ENCODE measurements around the gene ZNF302.
"Not testable (repeated sequence)": the region's sequence is repeated elsewhere in the genome, so short reads cannot be mapped to it uniquely, and the experiment has no call there.

Gene ZNF302

GRCh38 chr19:34662919-34663318 is 14.6 kb upstream of the ZNF302 start:
- Histone ChIP-seq H3K27me3 (ENCODE audit: low read depth, low read length) (no peaks in the 10 kb centered on the region), H3K4me1 (ENCODE audit: control insufficient read depth in 1 of 2, insufficient read depth in 2 of 2, low read length in 2 of 2) (no peaks in the 10 kb centered on the region), H3K27ac (ENCODE audit: low read length) (no peak overlapping the region), H3K4me3 (ENCODE audit: low read depth in 1 of 2, low read length in 2 of 2) (no peak overlapping the region), H3K9me3 (ENCODE audit: control insufficient read depth in 1 of 2, low read length in 2 of 2) (no peaks in the 10 kb centered on the region), H3K36me3 (ENCODE audit: control insufficient read depth in 1 of 2, insufficient read depth in 2 of 2, low read length in 2 of 2) (no peaks in the 10 kb centered on the region)

- H3K9me3 ChIP-seq (ENCODE audit: control insufficient read depth in 1 of 2, low read length in 2 of 2): no peaks in the 10 kb centered on the region
- no peaks in the 10 kb centered on the region for H3K4me1 ChIP-seq (ENCODE audit: control insufficient read depth in 1 of 2, insufficient read depth in 2 of 2, low read length in 2 of 2)
- no peaks in the 10 kb centered on the region for H3K27me3 ChIP-seq (ENCODE audit: low read depth, low read length)
- H3K4me3 ChIP-seq (ENCODE audit: low read depth in 1 of 2, low read length in 2 of 2): no peak overlapping the region
- H3K27ac ChIP-seq (ENCODE audit: low read length): no peak overlapping the region
- no peaks in the 10 kb centered on the region for H3K36me3 ChIP-seq (ENCODE audit: control insufficient read depth in 1 of 2, insufficient read depth in 2 of 2, low read length in 2 of 2)
These were observed 13.3 kb upstream of the ZNF302 start for GRCh38 chr19:34664168-34664567.

- no peaks in the 10 kb centered on the region for H3K4me1 ChIP-seq (ENCODE audit: control insufficient read depth in 1 of 2, insufficient read depth in 2 of 2, low read length in 2 of 2)
- H3K27ac ChIP-seq (ENCODE audit: low read length): no peak overlapping the region
- no peak overlapping the region for H3K4me3 ChIP-seq (ENCODE audit: low read depth in 1 of 2, low read length in 2 of 2)
- no peaks in the 10 kb centered on the region for H3K9me3 ChIP-seq (ENCODE audit: control insufficient read depth in 1 of 2, low read length in 2 of 2)
- no peaks in the 10 kb centered on the region for H3K36me3 ChIP-seq (ENCODE audit: control insufficient read depth in 1 of 2, insufficient read depth in 2 of 2, low read length in 2 of 2)
- no peaks in the 10 kb centered on the region for H3K27me3 ChIP-seq (ENCODE audit: low read depth, low read length)
These were observed 12.6 kb upstream of the ZNF302 start for GRCh38 chr19:34664870-34665269.

- not testable (repeated sequence) for H3K4me3 ChIP-seq (ENCODE audit: low read depth in 1 of 2, low read length in 2 of 2); H3K27ac ChIP-seq (ENCODE audit: low read length); H3K36me3 ChIP-seq (ENCODE audit: control insufficient read depth in 1 of 2, insufficient read depth in 2 of 2, low read length in 2 of 2); H3K27me3 ChIP-seq (ENCODE audit: low read depth, low read length); H3K4me1 ChIP-seq (ENCODE audit: control insufficient read depth in 1 of 2, insufficient read depth in 2 of 2, low read length in 2 of 2); H3K9me3 ChIP-seq (ENCODE audit: control insufficient read depth in 1 of 2, low read length in 2 of 2)
These were observed 12.2 kb upstream of the ZNF302 start for GRCh38 chr19:34665275-34665674.

GRCh38 chr19:34666200-34666957 is 11.1 kb upstream of the ZNF302 start:
- H3K4me1 ChIP-seq (ENCODE audit: control insufficient read depth in 1 of 2, insufficient read depth in 2 of 2, low read length in 2 of 2): no peaks in the 10 kb centered on the region
- H3K36me3 ChIP-seq (ENCODE audit: control insufficient read depth in 1 of 2, insufficient read depth in 2 of 2, low read length in 2 of 2): no peaks in the 10 kb centered on the region
- no peaks in the 10 kb centered on the region for H3K9me3 ChIP-seq (ENCODE audit: control insufficient read depth in 1 of 2, low read length in 2 of 2)
- no peak overlapping the region for H3K27ac ChIP-seq (ENCODE audit: low read length)
- H3K4me3 ChIP-seq (ENCODE audit: low read depth in 1 of 2, low read length in 2 of 2): peak overlapping the region in 1 of 2 donors; percentile 56
- no peaks in the 10 kb centered on the region for H3K27me3 ChIP-seq (ENCODE audit: low read depth, low read length)

GRCh38 chr19:34666958-34667265 is 10.6 kb upstream of the ZNF302 start:
- Histone ChIP-seq H3K9me3 (ENCODE audit: control insufficient read depth in 1 of 2, low read length in 2 of 2) (no peaks in the 10 kb centered on the region), H3K27me3 (ENCODE audit: low read depth, low read length) (no peaks in the 10 kb centered on the region), H3K36me3 (ENCODE audit: control insufficient read depth in 1 of 2, insufficient read depth in 2 of 2, low read length in 2 of 2) (no peaks in the 10 kb centered on the region), H3K27ac (ENCODE audit: low read length) (no peak overlapping the region), H3K4me1 (ENCODE audit: control insufficient read depth in 1 of 2, insufficient read depth in 2 of 2, low read length in 2 of 2) (no peaks in the 10 kb centered on the region), H3K4me3 (ENCODE audit: low read depth in 1 of 2, low read length in 2 of 2) (peak overlapping the region in 1 of 2 donors; percentile 56)

GRCh38 chr19:34667349-34668076 is 10.0 kb upstream of the ZNF302 start:
- no peaks in the 10 kb centered on the region for H3K4me1 ChIP-seq (ENCODE audit: control insufficient read depth in 1 of 2, insufficient read depth in 2 of 2, low read length in 2 of 2)
- peak overlapping the region; percentile 39 to 56 for H3K4me3 ChIP-seq (ENCODE audit: low read depth in 1 of 2, low read length in 2 of 2)
- H3K9me3 ChIP-seq (ENCODE audit: control insufficient read depth in 1 of 2, low read length in 2 of 2): no peaks in the 10 kb centered on the region
- H3K27ac ChIP-seq (ENCODE audit: low read length): no peak overlapping the region
- no peaks in the 10 kb centered on the region for H3K27me3 ChIP-seq (ENCODE audit: low read depth, low read length)
- no peaks in the 10 kb centered on the region for H3K36me3 ChIP-seq (ENCODE audit: control insufficient read depth in 1 of 2, insufficient read depth in 2 of 2, low read length in 2 of 2)

GRCh38 chr19:34668077-34668689 is 9.3 kb upstream of the ZNF302 start:
- not testable (repeated sequence) for H3K27ac ChIP-seq (ENCODE audit: low read length); H3K4me1 ChIP-seq (ENCODE audit: control insufficient read depth in 1 of 2, insufficient read depth in 2 of 2, low read length in 2 of 2); H3K36me3 ChIP-seq (ENCODE audit: control insufficient read depth in 1 of 2, insufficient read depth in 2 of 2, low read length in 2 of 2); H3K9me3 ChIP-seq (ENCODE audit: control insufficient read depth in 1 of 2, low read length in 2 of 2); H3K27me3 ChIP-seq (ENCODE audit: low read depth, low read length)
- H3K4me3 ChIP-seq (ENCODE audit: low read depth in 1 of 2, low read length in 2 of 2): peak overlapping the region in 1 of 2 donors; percentile 56

GRCh38 chr19:34668690-34669089 is 8.8 kb upstream of the ZNF302 start:
- not testable (repeated sequence) for H3K4me3 ChIP-seq (ENCODE audit: low read depth in 1 of 2, low read length in 2 of 2); H3K4me1 ChIP-seq (ENCODE audit: control insufficient read depth in 1 of 2, insufficient read depth in 2 of 2, low read length in 2 of 2); H3K27me3 ChIP-seq (ENCODE audit: low read depth, low read length); H3K27ac ChIP-seq (ENCODE audit: low read length); H3K9me3 ChIP-seq (ENCODE audit: control insufficient read depth in 1 of 2, low read length in 2 of 2); H3K36me3 ChIP-seq (ENCODE audit: control insufficient read depth in 1 of 2, insufficient read depth in 2 of 2, low read length in 2 of 2)

GRCh38 chr19:34669305-34669704 is 8.2 kb upstream of the ZNF302 start:
- Histone ChIP-seq H3K4me1 (ENCODE audit: control insufficient read depth in 1 of 2, insufficient read depth in 2 of 2, low read length in 2 of 2) (no peaks in the 10 kb centered on the region), H3K27ac (ENCODE audit: low read length) (no peak overlapping the region), H3K4me3 (ENCODE audit: low read depth in 1 of 2, low read length in 2 of 2) (no peak overlapping the region)

GRCh38 chr19:34671972-34672371 is 5.5 kb upstream of the ZNF302 start:
- Histone ChIP-seq H3K27ac (ENCODE audit: low read length) (no peak overlapping the region), H3K4me3 (ENCODE audit: low read depth in 1 of 2, low read length in 2 of 2) (no peak overlapping the region), H3K27me3 (ENCODE audit: low read depth, low read length) (no peaks in the 10 kb centered on the region), H3K9me3 (ENCODE audit: control insufficient read depth in 1 of 2, low read length in 2 of 2) (no peaks in the 10 kb centered on the region), H3K4me1 (ENCODE audit: control insufficient read depth in 1 of 2, insufficient read depth in 2 of 2, low read length in 2 of 2) (peaks cover 0 to 6% of the 10 kb centered on the region in 2 donors), H3K36me3 (ENCODE audit: control insufficient read depth in 1 of 2, insufficient read depth in 2 of 2, low read length in 2 of 2) (no peaks in the 10 kb centered on the region)

More at GRCh38 chr19:34669305-34669704, 8.2 kb upstream of the ZNF302 start:
- H3K27me3 ChIP-seq (ENCODE audit: low read depth, low read length): no peaks in the 10 kb centered on the region
- no peaks in the 10 kb centered on the region for H3K9me3 ChIP-seq (ENCODE audit: control insufficient read depth in 1 of 2, low read length in 2 of 2)
- H3K36me3 ChIP-seq (ENCODE audit: control insufficient read depth in 1 of 2, insufficient read depth in 2 of 2, low read length in 2 of 2): no peaks in the 10 kb centered on the region

All from muscle layer of duodenum (tissue), 2 donors.